ENCODE results near the gene KCP. TPM values are rescaled to one million over a fixed set of nuclear protein-coding genes. Genes with fewer than 3 reads are reported as not detected.
A peak's percentile ranks its signal among the peaks of the same experiment; 100 is the strongest.

KCP gene
- total RNA-seq, 1 experiment from 2014 or later = 5.3 TPM

- peak overlapping the region in 2 of 3 experiments; percentile 61 to 90; a peak in 2 of 7 replicates for H3K27ac Mint-ChIP-seq
- Histone ChIP-seq H3K4me1 (ENCODE audit: insufficient read depth, low read length) (peaks cover 5% of the 10 kb centered on the region; the same call in 1 of the 2 replicates), H2BK12ac (ENCODE audit: insufficient read length, low read depth, low read length) (no peak overlapping the region), H3K9ac (ENCODE audit: extremely low read depth, insufficient read length, low read length) (no peak overlapping the region), H2BK20ac (ENCODE audit: low read depth, low read length, poor library complexity, severe bottlenecking) (no peak overlapping the region), H3K14ac (ENCODE audit: insufficient read depth, low read length) (no peak overlapping the region; the same call in 1 of the 2 replicates), H2AFZ (ENCODE audit: low read length) (no peak overlapping the region), H2AK5ac (ENCODE audit: insufficient read length, low read length) (no peak overlapping the region), H2BK15ac (ENCODE audit: low read depth, low read length) (no peak overlapping the region), H3K18ac (ENCODE audit: insufficient read length, low read depth, low read length) (no peak overlapping the region), H3K27ac (ENCODE audit: insufficient read length, low read depth, low read length) (no peak overlapping the region), H2BK120ac (ENCODE audit: low read depth, low read length, poor library complexity, severe bottlenecking) (no peak overlapping the region), H3K9me3 (ENCODE audit: control insufficient read depth, low read depth, low read length) (no peaks in the 10 kb centered on the region), H3K56ac (ENCODE audit: insufficient read length, low read depth, low read length) (no peak overlapping the region), H3K4me2 (ENCODE audit: insufficient read depth, insufficient read length, low read length) (no peak overlapping the region), H2BK5ac (ENCODE audit: insufficient read length, low read length) (no peak overlapping the region), H3K4ac (ENCODE audit: low read depth, low read length) (no peak overlapping the region), H3T11ph (ENCODE audit: low read length) (no peak overlapping the region), H3K23me2 (ENCODE audit: insufficient read length, low read depth, low read length, poor library complexity, severe bottlenecking) (peaks cover 15% of the 10 kb centered on the region), H3K79me2 (ENCODE audit: insufficient read depth, low read length) (no peaks in the 10 kb centered on the region), H4K91ac (ENCODE audit: insufficient read length, low read depth, low read length) (no peak overlapping the region), H4K20me1 (ENCODE audit: control insufficient read depth, insufficient read depth, insufficient read length) (no peaks in the 10 kb centered on the region), H4K8ac (replicated peaks; ENCODE audit: insufficient read length, low read depth, low read length) (no peak overlapping the region), H3K79me1 (ENCODE audit: insufficient read depth, low read depth, low read length, poor library complexity, severe bottlenecking) (no peaks in the 10 kb centered on the region), H3K27me3 (ENCODE audit: insufficient read depth, low read length) (peaks cover 4% of the 10 kb centered on the region; the same call in 1 of the 2 replicates), H4K5ac (ENCODE audit: insufficient read length, low read depth, low read length) (no peak overlapping the region), H3K23ac (ENCODE audit: insufficient read length, low read depth, low read length) (no peak overlapping the region)
- no peaks in the 10 kb centered on the region for H3K9me3 Mint-ChIP-seq
- peaks cover 0 to 3% (median 0%) of the 10 kb centered on the region in 3 experiments; a peak in 1 of 7 replicates for H3K36me3 Mint-ChIP-seq (ENCODE audit: insufficient read depth in 1 of 3, low read depth in 3 of 3)
- H3K4me1 Mint-ChIP-seq = peaks cover 16 to 33% of the 10 kb centered on the region in 2 experiments
- no peak for TF ChIP-seq CTCF (conservative IDR thresholded peaks at IDR 0.05)
- peaks cover 14% of the 10 kb centered on the region for H3K27me3 Mint-ChIP-seq (ENCODE audit: low read depth)
- no peak overlapping the region for H3K4me3 Mint-ChIP-seq
- WGBS (ENCODE audit: extremely low coverage, insufficient read length, low lambda C conversion rate) = no CpG with 5 or more reads among the region's 14 CpGs
- no peak for DNase-seq
Observed at GRCh38 chr7:128835790-128836641, 74.5 kb downstream of the KCP start.
